NCI-H187 treated with DMSO at 0.1 percent for 48 hours (cell line): ENCODE results near the gene TLR4.

Experiments
- DNase-seq: peaks from one replicate; lab custom pipeline; 2025; lab: John Stamatoyannopoulos, UW

TLR4 gene

DNA sequence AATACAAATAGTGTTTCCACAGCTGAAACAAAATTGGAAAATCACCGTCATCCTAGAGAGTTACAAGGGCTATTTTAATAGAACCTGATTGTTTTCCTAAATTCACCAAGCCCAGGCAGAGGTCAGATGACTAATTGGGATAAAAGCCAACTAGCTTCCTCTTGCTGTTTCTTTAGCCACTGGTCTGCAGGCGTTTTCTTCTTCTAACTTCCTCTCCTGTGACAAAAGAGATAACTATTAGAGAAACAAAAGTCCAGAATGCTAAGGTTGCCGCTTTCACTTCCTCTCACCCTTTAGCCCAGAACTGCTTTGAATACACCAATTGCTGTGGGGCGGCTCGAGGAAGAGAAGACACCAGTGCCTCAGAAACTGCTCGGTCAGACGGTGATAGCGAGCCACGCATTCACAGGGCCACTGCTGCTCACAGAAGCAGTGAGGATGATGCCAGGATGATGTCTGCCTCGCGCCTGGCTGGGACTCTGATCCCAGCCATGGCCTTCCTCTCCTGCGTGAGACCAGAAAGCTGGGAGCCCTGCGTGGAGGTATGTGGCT lies at the start of gene TLR4:
Gene TLR4, plus strand, starts transcription at position 380 of the 552 bp plus-strand sequence. Its CDS starts 70 bp downstream, at position 450.
- no peak for DNase-seq

DNA sequence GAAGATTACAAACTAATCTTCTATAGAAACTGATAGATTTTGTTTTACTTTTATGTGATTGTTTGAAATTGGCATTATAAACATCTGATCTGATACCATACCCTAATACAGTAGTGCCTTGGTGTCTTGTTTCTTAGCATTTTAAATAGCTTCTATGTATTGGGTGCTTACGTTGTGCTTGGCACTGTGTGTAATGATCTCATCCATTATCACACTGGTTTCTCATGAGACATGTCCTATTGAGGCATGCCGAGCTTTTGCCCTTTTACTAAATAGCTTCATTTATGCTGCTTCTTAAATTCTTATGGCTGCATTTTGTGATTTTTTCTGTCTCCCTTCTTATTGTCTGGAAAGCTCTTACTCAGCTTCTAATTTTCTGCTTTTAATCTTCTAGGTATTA lies 48.2 kb upstream of the TLR4 start:
- no peak for DNase-seq

DNA sequence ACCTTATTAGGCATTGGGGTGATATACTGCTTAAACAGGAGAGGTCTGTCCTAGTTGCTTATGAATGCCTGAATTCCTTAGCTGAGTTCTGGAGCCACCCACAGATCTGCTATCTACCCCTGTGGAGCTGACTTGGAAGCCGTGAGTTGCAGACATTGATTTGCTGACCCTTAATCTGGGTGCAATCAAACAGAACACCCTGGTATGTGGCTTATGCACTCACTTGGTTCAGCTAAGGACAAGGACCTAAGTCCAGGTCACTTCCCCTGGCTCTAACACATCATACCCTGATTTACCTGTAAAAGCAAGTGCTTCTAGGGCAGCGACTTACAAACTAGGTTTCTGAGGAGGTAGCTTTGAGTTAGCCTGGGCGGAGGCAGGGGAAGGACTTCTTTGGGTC lies 41.6 kb upstream of the TLR4 start:
- DNase-seq, result no peak

DNA sequence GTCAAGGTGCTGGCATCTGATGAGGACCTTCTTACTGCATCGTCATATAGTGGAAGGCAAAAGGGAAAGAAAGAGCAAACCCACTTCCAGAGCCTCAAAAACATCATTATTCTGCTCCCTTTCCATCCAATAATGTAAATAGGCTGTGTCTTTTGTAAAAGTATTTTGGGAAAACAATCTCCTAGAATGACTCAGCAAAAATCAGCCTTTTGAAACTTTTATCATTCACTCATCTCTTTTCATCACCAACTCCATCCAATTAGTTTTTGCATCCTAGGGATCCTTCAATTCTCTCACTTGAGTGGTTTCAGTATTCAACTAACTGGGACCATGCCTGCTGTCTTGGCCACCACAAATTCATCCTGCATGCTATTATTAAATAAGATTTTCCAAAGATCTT lies 39.8 kb upstream of the TLR4 start:
- DNase-seq, result no peak

DNA sequence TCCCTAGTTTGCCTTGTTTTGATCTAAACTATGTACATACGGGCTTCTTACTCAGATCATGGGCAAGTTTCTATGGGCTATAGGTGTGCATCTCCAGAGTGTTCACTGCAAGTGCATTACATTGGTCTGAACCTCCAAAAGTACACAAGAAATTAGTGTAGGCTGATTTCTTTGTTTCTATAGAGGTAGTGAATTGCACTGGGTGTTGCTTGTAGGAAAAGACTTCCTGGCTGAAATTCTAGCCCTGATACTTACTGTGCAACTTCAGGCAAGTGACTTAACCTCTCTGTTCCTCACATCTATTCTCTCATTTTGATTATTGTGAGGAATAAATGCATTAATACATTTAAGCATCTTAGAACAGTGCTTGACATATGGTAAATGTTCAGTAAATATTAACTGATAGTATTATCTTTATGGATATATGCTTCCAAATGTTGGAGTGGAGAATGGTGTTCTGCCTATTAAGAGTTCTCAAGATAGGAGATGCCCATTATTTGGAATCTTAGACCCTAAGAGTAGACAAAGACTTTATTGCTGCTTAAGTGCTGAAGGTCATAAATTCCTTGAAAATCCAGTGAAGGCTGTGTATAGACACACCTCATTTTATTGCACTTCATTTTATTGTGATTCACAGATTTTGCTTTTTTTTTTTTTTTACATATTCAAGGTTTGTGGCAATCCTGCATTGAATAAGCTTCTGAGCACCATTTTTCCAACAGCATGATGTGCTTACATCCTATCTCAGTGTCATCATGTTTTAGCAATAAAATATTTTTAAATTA lies 38.4 kb upstream of the TLR4 start:
- DNase-seq, result no peak

DNA sequence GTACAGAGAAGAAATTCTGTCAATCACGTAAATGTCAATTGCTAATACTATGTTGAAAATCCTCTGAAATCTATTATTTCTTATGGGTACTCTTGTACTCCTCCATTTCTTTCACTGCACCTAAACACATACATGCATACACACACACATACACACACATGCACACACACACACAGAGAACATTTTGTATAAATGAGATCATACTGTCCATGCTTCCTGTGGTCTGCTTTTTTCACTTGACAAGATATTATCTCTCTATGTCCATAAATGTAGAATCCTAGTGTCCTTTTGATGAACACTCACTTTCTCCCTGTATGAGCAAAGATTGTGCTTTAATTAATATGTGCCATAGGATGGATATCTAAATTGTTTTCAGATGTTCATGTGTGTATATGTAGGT lies 32.7 kb upstream of the TLR4 start:
- DNase-seq, result no peak

DNA sequence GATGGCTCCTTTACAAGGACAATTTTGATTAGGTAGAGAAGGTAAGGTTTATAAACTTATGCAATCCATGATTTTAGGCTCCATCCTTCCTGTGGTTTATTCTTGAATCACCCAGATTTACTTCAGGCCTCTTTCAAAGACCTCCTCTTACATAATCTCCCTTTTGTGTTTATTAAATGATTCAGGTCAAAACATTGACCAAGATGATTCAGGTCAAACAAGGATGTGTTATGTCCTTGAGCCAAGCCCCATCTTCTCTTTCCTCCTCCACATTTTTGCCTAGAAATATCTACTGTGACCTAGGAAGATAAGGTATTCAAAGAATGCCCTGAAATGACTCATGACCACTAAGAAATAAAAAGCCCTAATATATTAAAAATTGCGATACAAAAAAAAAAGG lies 31.8 kb upstream of the TLR4 start:
- DNase-seq, result no peak

DNA sequence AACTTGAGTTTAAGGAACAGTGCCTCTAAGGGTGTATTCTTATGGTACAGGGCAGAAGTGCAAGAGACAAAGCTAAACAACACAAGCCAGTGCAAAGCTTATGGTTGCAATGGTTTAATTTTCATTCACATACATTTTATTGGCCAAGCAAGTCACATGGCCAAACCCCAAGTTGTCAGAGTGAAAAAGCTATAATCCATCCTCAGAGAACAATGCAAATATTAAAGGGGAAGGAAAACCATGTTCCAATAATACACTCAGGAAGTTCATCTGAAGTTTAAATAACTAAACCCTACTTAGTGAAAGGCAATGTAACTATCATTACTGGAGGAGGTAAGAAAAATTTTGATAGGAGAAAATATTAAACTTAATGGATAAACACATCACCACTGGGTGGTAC lies 26.6 kb upstream of the TLR4 start:
- DNase-seq, result no peak

DNA sequence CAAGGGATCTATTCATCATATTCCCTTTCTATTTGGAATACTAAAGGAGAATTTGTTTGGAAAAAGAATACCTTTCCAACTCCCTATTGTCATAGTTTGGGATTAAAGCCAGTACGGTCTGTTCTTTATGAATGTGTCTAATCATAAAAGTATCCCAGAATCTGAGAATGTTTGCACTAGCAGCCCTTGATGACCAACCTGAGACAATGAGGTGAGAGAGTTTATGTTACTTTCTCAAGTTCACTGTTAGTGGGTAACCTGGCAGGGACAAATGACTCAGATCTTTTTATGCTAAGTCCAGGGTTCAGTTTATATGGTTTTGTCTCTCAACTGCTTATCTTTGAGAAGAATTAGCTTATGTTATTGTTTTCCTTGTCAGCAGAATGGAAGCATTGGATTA lies 25.3 kb upstream of the TLR4 start:
- DNase-seq, result no peak

DNA sequence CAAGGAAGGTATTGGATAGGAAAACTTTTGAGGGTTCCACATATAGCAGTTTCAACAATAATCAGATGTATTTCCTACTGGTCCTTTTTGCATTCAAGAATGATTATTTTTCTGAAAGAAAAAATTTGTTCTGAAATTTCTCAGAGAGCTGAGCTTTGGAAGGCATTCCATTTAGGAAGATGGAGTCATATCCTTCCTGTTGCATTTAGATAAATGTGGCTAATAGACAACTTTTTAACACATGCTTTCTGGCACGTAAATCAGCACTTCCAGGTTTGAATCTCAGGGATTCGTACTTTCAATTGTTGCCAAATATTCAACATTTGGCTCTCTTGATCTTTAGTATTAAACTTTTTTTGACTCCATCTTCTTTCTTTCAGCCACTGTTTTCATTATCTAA lies 24.8 kb upstream of the TLR4 start:
- no peak for DNase-seq

DNA sequence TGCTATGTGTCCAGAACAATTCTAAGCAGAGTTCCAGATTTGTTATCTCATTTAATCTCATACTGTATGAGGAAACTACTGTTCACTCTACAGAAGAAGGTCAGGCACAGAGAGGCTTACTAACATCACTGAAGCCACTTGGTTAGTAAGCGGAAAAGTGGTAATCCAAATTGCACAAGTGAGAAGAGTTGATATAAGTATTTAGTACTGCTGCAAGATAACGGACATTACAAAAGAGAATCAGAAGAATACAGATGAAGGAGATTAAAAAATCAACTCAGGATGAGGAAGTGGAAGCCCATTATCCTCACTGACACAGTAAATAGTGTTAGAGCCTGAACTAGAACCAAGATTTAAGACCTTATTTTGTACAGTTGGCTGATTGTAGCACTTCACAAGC lies 22.3 kb upstream of the TLR4 start:
- no peak for DNase-seq

DNA sequence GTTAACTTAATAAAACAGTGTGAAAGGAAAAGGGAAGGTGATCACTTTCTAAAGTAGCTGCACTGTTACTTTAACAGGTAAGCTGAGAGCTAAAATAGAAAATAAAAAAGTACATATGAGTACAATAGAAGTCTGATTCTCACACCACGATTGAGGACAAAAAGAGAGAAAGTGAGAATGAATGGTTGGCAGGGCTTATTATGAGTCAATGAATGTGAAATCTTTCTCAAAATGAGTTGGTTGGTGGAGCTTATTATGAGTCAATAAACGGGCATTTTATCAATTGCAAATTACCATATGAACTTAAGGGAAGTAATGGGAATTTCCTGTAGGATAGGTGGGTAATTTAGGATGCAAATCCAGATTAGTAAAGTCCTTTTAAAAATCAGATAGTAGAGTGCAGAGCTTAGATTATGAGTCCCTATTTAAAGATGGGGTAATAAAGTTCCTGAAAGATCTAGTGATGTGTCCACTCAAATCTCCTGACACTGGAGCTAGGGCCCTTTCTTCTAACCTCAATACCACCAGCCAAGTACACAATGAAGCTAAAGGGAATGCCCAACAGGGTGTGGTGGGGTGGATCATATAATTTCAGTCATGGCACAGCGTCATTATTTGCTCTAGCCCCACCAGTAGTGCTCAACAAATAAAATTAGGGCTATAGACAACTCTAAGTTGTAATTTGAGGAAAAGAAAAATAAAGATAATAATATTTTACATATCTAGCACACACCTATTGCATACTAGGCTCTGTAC lies 21.1 kb upstream of the TLR4 start:
- no peak for DNase-seq

DNA sequence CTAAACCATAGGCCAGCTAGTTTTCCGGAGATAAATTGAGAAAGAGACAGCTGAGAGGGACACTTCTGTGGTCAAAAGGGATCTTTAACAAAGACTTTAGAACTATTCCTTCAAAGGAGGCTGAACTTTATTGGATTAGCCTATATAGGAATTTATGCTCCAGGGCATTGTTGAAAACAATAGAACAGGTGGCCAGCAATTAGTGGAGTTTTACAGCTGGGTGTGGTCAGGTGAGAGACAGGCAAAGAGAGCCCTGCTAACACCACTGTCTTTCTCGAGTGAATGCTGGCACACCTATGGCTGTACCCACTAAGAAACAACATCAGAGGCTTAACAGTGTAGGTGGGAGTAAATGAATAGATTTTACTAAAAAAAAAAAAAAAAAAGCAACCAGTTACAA lies 16.7 kb upstream of the TLR4 start:
- no peak for DNase-seq

DNA sequence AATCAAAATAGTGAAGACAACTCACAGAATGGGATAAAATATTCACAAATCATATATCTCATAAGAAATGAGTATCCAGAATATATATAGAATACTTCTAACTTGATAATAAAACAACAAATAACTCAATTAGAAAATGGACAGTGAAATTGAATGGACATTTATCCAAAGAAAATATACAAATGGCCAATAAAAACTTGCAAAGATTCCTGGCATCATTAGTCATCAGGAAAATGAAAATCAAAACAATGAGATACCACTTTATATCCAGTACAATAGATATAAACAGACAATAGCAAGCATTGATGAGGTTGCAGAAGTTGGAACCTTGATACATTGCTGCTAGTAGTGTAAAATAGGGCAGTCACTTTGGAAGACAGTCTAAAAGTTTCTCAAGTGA lies 12.8 kb upstream of the TLR4 start:
- DNase-seq, result no peak

DNA sequence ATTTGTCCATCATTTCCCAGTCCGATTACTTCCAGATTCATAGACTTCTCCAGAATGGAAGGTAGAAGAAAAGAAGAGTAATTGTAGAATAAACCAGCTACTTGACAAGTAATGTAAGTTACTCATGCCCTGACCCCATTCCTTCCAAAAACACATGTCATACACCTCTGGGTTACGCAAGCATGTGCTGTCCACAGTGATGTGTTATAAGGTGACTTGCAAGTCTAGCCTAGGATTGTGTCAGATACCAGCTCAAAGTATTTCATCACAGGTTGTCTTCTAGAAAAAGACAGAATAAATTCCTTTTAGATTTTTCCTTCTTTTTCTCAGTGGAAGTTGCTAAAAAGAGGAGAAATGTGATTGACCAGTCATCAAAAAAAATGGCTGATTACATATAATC lies 8.0 kb upstream of the TLR4 start:
- DNase-seq, result no peak

DNA sequence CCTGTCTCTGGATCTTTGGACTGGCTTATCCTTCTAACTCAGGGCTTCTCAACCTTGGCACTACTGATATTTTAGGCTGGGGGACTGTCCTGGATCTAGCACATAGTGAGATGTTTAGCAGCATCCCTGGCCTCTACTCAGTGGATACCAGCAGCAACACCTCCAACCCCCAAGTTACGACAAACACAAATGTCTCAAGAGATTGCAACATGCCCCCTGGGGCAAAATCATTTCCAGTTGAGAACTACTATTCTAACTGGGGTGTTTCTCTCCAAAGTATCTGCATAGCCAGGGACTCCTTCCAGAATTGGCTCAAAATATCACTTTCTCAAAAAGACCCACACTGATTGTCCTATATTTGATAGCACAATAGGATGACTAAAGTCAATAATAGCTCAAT lies 7.2 kb upstream of the TLR4 start:
- DNase-seq, result no peak

DNA sequence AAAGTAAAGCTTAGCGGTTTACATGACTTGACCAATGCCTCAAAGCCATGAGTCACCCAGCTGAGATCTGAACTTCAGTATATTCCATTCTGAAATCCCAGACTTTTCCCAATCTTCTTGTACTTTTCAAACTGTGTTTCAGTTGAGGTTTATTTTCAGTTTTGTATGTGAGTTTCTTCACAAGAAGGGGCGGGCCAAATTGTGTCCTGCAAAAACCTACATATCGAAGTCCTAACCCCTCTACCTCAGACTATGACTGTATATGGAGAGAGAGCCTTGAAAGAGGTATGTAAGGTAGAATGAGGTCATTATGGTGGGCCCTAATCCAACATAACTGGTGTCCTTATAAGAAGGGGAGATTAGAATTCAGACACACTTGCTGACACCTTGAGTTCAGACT lies 666 bp upstream of the TLR4 start:
- DNase-seq, result no peak

DNA sequence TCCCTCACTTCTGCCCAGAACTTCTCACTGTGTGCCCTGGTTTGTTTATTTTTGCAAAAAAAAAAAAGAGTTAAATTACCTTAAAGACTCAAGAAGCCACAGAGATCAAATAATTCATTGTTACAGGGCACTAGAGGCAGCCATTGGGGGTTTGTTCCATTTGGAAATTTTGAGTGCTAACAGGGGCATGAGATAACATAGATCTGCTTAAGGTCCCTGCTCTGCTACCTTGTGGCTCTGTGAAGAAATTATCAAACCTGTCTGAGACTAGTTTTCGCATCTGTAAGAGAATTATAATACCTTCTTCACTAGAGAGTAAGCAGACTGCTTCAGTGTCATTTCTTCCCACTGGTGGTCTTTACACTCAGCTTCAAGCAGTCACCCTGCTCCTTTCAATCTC lies 394 bp downstream of the TLR4 start:
- no peak for DNase-seq

DNA sequence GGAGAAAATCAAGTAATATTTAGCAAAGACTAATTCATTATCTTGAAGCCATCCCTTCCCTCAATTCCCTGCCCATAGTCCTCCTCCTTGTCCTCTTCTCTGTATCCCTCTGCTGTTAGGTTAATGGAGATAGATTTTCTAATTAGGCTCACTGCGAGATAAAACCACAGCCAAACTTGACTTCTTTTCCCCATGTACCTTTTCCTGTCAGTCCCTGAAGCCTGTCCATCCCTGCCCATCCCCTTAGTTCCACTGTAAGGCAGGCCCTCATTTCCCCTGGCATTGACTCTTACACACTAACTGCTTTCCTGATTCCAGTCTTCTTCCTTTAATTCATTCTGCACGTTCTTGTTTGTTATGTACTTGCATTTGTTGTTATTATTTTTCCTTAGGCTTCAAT lies 1.2 kb downstream of the TLR4 start:
- DNase-seq, result no peak

DNA sequence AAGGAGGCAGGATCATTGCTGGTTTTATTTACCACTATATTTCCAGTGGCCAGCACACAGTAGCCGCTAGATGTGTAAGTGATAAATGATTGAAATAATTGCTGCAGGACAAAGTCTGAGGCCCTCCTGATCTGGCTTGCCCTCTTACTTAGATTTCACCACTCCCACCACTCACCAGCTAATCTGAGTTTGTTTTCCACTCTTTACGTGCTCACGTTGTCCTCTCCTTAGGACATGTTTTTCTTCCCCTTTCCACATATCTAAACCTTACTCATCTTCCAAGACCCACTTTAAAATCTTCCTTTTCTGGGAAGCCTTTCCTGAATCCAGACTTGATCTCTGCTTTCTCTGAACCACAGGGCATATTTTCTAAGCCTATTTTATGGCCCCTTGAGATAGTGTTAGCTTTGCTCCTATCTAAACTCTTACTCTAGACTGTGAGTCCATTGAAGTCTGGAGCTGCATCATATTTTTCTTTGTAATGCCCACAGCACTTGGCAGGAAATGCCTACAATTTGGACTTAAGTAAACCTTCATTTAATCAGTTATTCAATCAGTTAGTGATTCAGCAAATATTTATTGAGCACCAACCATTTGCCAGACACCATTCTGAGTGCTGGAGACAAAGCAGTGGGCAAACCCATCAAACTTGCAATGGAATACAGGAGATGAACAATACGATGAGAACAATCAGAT lies 2.4 kb downstream of the TLR4 start:
- no peak for DNase-seq

DNA sequence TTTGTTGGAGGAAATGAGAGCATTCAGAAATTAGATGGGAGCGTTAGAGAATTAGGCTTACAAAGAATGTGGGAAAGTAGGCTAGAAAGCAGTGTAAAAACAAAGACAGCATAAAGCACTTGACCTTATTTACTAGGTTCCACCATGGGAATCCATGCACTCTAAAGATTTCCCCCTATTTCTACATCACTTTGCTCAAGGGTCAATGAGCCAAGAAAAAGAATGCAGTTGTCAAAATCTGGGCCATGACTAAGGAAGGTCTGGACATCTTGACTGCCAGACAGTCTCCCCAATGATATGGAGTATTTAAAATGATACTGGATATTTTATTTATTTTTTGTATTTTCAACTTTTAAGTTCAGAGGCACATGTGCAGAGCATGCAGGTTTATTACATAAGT lies 3.4 kb downstream of the TLR4 start:
- no peak for DNase-seq

DNA sequence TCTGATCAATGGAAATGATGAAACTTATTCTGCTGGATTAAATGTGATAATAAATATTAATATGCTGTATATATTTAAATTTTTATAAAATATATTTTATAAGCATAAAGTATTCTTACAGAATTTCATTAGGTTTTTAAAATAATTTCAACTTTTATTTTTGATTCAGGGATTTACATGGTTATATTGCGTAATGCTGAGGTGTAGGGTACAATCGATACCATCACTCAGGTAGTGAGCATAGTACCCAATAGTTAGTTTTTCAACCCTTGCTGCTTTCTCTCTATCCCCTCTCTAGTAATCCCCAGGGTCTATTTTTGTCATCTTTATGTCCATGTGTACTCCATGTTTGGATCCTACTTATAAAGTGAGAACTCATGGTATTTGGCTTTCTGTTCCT lies 5.7 kb downstream of the TLR4 start:
- no peak for DNase-seq

DNA sequence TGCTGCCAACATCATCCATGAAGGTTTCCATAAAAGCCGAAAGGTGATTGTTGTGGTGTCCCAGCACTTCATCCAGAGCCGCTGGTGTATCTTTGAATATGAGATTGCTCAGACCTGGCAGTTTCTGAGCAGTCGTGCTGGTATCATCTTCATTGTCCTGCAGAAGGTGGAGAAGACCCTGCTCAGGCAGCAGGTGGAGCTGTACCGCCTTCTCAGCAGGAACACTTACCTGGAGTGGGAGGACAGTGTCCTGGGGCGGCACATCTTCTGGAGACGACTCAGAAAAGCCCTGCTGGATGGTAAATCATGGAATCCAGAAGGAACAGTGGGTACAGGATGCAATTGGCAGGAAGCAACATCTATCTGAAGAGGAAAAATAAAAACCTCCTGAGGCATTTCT lies 10.1 kb downstream of the TLR4 start:
- DNase-seq, result no peak
